Uterus (tissue), 4 donors: ENCODE data around the gene CHIC2. TPM values are rescaled to one million over a fixed set of nuclear protein-coding genes. Genes with fewer than 3 reads are reported as not detected.
"Not testable (repeated sequence)": the region's sequence is repeated elsewhere in the genome, so short reads cannot be mapped to it uniquely, and the experiment has no call there.

Experiments used
- DNase-seq, 2 donors: peaks; one replicate each; pipeline ENCODE4 v3.0.0-alpha.2; 2019 to 2020
- H3K27ac ChIP-seq, 2 donors: fragments of 200-600 bp; sonication (generic); 1 replicate in 1 of 2; 2 replicates in 1 of 2; pipeline ENCODE4 v1.5.1; 2016 to 2018
- H3K27me3 ChIP-seq, 2 donors: fragments of 200-600 bp; sonication (generic); one replicate each; pipeline ENCODE4 v1.5.1; 2018 to 2019; ENCODE audit warnings: control low read depth in 1 of 2
- H3K36me3 ChIP-seq, 2 donors: fragments of 200-600 bp; sonication (generic); one replicate each; pipeline ENCODE4 v1.5.1; 2019; ENCODE audit warnings: control low read depth in 1 of 2
- H3K4me1 ChIP-seq, 2 donors: fragments of 200-600 bp; sonication (generic); one replicate each; pipeline ENCODE4 v1.5.1; 2018 to 2019; ENCODE audit warnings: control low read depth in 1 of 2
- H3K4me3 ChIP-seq, 2 donors: fragments of 200-600 bp; sonication (generic); 1 replicate in 1 of 2; 2 replicates in 1 of 2; pipeline ENCODE4 v1.5.1; 2018 to 2019; ENCODE audit warnings: mild to moderate bottlenecking in 1 of 2
- H3K9me3 ChIP-seq, 2 donors: fragments of 200-600 bp; sonication (generic); one replicate each; pipeline ENCODE4 v1.5.1; 2019; ENCODE audit warnings: control low read depth in 1 of 2
- CTCF ChIP-seq, 4 experiments: fragments of 200-600 bp in 2 of 4; fragments of 450-650 bp in 2 of 4; sonication (generic) in 2 of 4; IDR thresholded peaks; one replicate each; pipeline ENCODE4 v1.5.1; 2016 to 2019; ENCODE audit warnings: antibody characterized with exemption in 4 of 4, mild to moderate bottlenecking in 2 of 4, moderate library complexity in 1 of 4
- POLR2A ChIP-seq, 2 donors: fragments of 450-650 bp; IDR thresholded peaks; one replicate each; pipeline ENCODE4 v1.6.1; 2016; ENCODE audit warnings: antibody characterized with exemption in 2 of 2, mild to moderate bottlenecking in 1 of 2, moderate library complexity in 1 of 2
- intact Hi-C: fragments of 100-400 bp; cut with DNase I; formaldehyde crosslinking; loops from one replicate; pipeline ENCODE4 v1.15.1; 2023; ENCODE audit warnings: low total_unique reads
- total RNA-seq, 4 donors: library from RNA; depleted of rRNA in 3 of 4; stranded (reverse); fragments of >200 nt in 3 of 4; gene quantifications; one replicate each; pipeline versions ENCODE4 v1.1.0 to v1.2.4, GENCODE V29; 2014 to 2023
- donor health status: DM: yes; HTN: yes; CAD: no.

CHIC2 gene
- total RNA-seq, 4 donors from 2014 or later = 26.0 to 80.2 (median 52.8) TPM

- Histone ChIP-seq H3K36me3 (no peaks in the 10 kb centered on the region), H3K9me3 (no peaks in the 10 kb centered on the region), H3K27ac (no peak overlapping the region), H3K4me1 (no peaks in the 10 kb centered on the region), H3K27me3 (no peaks in the 10 kb centered on the region), H3K4me3 (no peak overlapping the region)
- TF ChIP-seq POLR2A (IDR thresholded peaks at IDR 0.05) (no peak), CTCF (IDR thresholded peaks at IDR 0.05) (no peak)
- intact Hi-C loops = no loop called here
- DNase-seq = no peak
These were observed 31.8 kb downstream of the CHIC2 start for GRCh38 chr4:54032558-54033135.

GRCh38 chr4:54027311-54027710, 37.1 kb downstream of the CHIC2 start:
- Histone ChIP-seq H3K9me3 (no peaks in the 10 kb centered on the region), H3K4me1 (no peaks in the 10 kb centered on the region), H3K27me3 (no peaks in the 10 kb centered on the region), H3K27ac (no peak overlapping the region), H3K4me3 (no peak overlapping the region), H3K36me3 (no peaks in the 10 kb centered on the region)
- intact Hi-C loops = no loop called here
- no peak for DNase-seq
- TF ChIP-seq POLR2A (IDR thresholded peaks at IDR 0.05) = no peak

GRCh38 chr4:54025582-54025981, 38.8 kb downstream of the CHIC2 start:
- H3K27ac ChIP-seq = no peak overlapping the region
- TF ChIP-seq POLR2A (IDR thresholded peaks at IDR 0.05) = no peak
- TF ChIP-seq CTCF (IDR thresholded peaks at IDR 0.05) = no peak
- H3K27me3 ChIP-seq = no peaks in the 10 kb centered on the region
- no peaks in the 10 kb centered on the region for H3K36me3 ChIP-seq
- no peak overlapping the region for H3K4me3 ChIP-seq
- no peaks in the 10 kb centered on the region for H3K9me3 ChIP-seq
- no peak for DNase-seq
- H3K4me1 ChIP-seq = no peaks in the 10 kb centered on the region
- intact Hi-C loops = no loop called here

GRCh38 chr4:54023019-54023418, 41.4 kb downstream of the CHIC2 start:
- H3K27ac ChIP-seq, H3K4me1 ChIP-seq, DNase-seq, intact Hi-C loops, H3K36me3 ChIP-seq, H3K4me3 ChIP-seq, H3K9me3 ChIP-seq, H3K27me3 ChIP-seq: not testable (repeated sequence)

- H3K36me3 ChIP-seq = no peaks in the 10 kb centered on the region
- H3K4me1 ChIP-seq = no peaks in the 10 kb centered on the region
- no peak for DNase-seq
- TF ChIP-seq POLR2A (IDR thresholded peaks at IDR 0.05) (no peak), CTCF (IDR thresholded peaks at IDR 0.05) (no peak)
- no peaks in the 10 kb centered on the region for H3K9me3 ChIP-seq
- H3K27me3 ChIP-seq = no peaks in the 10 kb centered on the region
- no peak overlapping the region for H3K4me3 ChIP-seq
- no peak overlapping the region for H3K27ac ChIP-seq
- intact Hi-C loops = no loop called here
These were observed 46.4 kb downstream of the CHIC2 start for GRCh38 chr4:54017974-54018373.

- H3K4me1 ChIP-seq = no peaks in the 10 kb centered on the region
- H3K36me3 ChIP-seq = no peaks in the 10 kb centered on the region
- TF ChIP-seq CTCF (IDR thresholded peaks at IDR 0.05) = no peak
- no peak for TF ChIP-seq POLR2A (IDR thresholded peaks at IDR 0.05)
- no peak for DNase-seq
- intact Hi-C loops = no loop called here
- H3K27ac ChIP-seq = no peak overlapping the region
- no peak overlapping the region for H3K4me3 ChIP-seq
- H3K27me3 ChIP-seq = no peaks in the 10 kb centered on the region
- H3K9me3 ChIP-seq = no peaks in the 10 kb centered on the region
These were observed 47.1 kb downstream of the CHIC2 start for GRCh38 chr4:54017308-54017707.
